Nephron progenitor cell (in vitro differentiated cells): ENCODE data around the gene KRTAP10-4.
A peak's percentile ranks its signal among the peaks of the same experiment; 100 is the strongest.

Experiments
- DNase-seq: peaks from one replicate; pipeline ENCODE4 v3.0.0; 2021
- H3K27ac Mint-ChIP-seq: 2 replicates; pipeline ENCODE4 v1.8.0; 2021; ENCODE audit warnings: mild to moderate bottlenecking, moderate library complexity, mixed read lengths
- H3K27me3 Mint-ChIP-seq: 2 replicates; pipeline ENCODE4 v1.8.0; 2021; ENCODE audit warnings: mild to moderate bottlenecking, low read depth, mixed read lengths; ENCODE audit not compliant: poor library complexity
- H3K36me3 Mint-ChIP-seq: 2 replicates; pipeline ENCODE4 v1.8.0; 2021; ENCODE audit warnings: low read depth, mixed read lengths
- H3K4me1 Mint-ChIP-seq: 2 replicates; pipeline ENCODE4 v1.8.0; 2021; ENCODE audit warnings: mixed read lengths
- H3K4me3 Mint-ChIP-seq: 2 replicates; pipeline ENCODE4 v1.8.0; 2021; ENCODE audit warnings: mild to moderate bottlenecking, moderate library complexity, mixed read lengths
- H3K9me3 Mint-ChIP-seq: 2 replicates; pipeline ENCODE4 v1.8.0; 2021; ENCODE audit warnings: mild to moderate bottlenecking, moderate library complexity, mixed read lengths
- TF ChIP-seq, protein P1 (sequence below): fragments of 200-600 bp; sonication (generic); IDR thresholded peaks from 2 replicates; pipeline ENCODE4 v1.5.0; 2021; ENCODE audit warnings: antibody characterized with exemption

The KRTAP10-4 gene

DNA sequence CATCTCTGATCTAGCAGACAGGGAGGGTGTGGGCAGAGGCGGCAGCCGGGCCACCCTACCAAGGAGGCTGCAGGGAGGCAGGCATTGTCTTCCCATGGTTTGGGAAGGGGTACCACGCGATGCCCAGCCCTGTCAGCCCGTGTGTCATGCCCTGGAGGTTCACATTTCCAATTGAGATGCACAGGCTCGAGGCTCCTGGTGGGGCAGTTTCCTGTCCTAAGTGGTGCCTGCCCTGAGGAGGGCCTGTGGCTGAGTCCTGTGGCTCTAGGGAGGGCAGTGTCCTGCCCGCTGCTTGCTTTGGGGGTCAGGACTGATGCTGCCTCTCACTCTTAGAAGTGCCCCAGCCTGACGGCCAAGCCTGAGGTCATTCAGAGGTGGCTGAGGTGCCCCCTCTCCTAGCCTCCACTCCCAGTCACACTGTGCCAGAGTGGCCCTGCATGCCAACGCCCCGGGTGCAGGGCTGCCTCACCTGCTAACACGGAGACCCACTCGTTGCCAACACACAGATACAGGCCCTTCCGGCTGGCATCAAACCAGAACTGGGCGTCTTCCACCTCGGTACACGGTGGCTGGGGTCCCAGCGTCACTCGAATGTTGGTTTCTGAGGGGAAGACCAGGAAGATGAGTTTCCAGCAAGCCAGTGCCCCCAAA, 45.4 kb upstream of the KRTAP10-4 start:
- H3K4me3 Mint-ChIP-seq, result no peak overlapping the region
- TF ChIP-seq, protein P1, sequence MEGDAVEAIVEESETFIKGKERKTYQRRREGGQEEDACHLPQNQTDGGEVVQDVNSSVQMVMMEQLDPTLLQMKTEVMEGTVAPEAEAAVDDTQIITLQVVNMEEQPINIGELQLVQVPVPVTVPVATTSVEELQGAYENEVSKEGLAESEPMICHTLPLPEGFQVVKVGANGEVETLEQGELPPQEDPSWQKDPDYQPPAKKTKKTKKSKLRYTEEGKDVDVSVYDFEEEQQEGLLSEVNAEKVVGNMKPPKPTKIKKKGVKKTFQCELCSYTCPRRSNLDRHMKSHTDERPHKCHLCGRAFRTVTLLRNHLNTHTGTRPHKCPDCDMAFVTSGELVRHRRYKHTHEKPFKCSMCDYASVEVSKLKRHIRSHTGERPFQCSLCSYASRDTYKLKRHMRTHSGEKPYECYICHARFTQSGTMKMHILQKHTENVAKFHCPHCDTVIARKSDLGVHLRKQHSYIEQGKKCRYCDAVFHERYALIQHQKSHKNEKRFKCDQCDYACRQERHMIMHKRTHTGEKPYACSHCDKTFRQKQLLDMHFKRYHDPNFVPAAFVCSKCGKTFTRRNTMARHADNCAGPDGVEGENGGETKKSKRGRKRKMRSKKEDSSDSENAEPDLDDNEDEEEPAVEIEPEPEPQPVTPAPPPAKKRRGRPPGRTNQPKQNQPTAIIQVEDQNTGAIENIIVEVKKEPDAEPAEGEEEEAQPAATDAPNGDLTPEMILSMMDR, result no peak
- no peaks in the 10 kb centered on the region for H3K9me3 Mint-ChIP-seq
- no peaks in the 10 kb centered on the region for H3K4me1 Mint-ChIP-seq
- no peaks in the 10 kb centered on the region for H3K36me3 Mint-ChIP-seq
- H3K27me3 Mint-ChIP-seq, result peaks cover 11% of the 10 kb centered on the region
- no peak overlapping the region for H3K27ac Mint-ChIP-seq
- DNase-seq, result no peak

DNA sequence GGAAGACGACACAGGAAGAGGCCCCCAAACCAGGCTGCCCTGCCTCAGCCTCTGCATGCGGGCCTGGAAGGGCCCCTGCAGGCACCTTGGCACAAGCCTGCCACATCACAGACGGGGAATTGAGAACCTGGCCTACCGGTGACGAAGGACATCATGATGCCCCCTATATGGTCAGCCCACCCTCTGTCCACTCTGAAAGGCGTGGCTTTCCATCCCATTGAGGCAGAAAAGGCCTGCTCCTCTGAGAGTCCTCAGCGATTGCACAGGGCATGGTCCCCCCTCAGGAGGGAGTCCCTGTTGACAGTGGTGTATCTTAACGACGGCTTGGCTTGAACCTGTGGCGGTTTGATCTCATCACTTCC, 44.9 kb upstream of the KRTAP10-4 start:
- H3K4me1 Mint-ChIP-seq, result no peaks in the 10 kb centered on the region
- no peak for DNase-seq
- H3K4me3 Mint-ChIP-seq, result no peak overlapping the region
- H3K27ac Mint-ChIP-seq, result no peak overlapping the region
- TF ChIP-seq, protein P1, result no peak
- no peaks in the 10 kb centered on the region for H3K36me3 Mint-ChIP-seq
- H3K9me3 Mint-ChIP-seq, result no peaks in the 10 kb centered on the region
- peaks cover 11% of the 10 kb centered on the region for H3K27me3 Mint-ChIP-seq

DNA sequence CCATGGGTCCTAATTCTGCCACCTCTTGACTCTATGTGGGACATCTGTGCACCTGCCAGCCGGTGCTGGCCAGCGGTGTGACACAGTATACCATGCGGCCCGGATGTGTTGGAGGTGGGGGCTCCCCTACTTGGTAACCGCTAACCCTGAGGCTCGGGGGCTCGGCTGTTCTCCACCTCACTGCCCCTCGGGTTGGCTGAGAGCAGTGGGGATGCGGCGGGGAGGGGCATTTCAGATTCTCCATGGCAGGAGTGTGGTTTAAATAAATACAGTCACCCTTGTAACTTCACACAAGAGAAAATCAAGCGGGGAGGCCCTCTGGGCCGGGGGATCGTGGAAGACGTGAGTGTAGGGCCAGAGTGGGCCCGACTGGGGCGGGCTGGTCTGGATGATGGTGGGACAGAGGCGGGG, 44.5 kb upstream of the KRTAP10-4 start:
- Mint-ChIP-seq H3K4me3 (no peak overlapping the region), H3K9me3 (no peaks in the 10 kb centered on the region), H3K36me3 (no peaks in the 10 kb centered on the region), H3K27me3 (peaks cover 11% of the 10 kb centered on the region), H3K4me1 (no peaks in the 10 kb centered on the region), H3K27ac (peak overlapping the region; percentile 31)
- TF ChIP-seq, protein P1, result no peak
- DNase-seq, result no peak

DNA sequence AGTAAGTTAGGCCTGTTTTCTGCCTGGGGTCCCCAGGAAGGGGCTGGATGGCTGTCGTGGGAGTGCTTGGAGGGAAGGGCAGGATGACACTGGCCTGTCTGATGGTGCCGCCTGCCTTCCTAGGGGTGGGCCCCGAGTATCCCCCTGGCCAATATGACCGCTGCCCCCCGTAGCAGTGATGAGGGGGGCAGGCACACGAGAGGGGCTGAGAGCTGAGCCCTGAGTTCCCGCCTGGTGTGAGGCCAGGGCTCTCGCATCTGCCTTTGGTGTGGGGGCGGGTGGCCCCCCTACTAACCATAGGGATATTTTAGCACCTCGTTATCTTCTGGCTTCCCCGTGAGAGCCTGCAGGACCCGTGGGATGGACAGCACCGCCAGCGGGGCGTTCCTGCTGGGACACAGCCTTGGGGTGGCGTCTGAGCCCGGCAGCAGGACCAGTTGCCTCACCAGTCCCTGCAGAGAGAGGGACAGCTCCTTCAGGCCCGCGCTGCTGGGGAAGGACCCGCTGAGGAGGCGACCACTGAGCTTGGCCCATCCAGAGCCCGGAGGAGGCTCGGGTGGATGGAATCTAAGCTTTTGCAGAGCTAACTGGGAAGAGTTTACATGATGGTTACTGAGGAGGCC, 43.9 kb upstream of the KRTAP10-4 start:
- DNase-seq, result no peak
- Mint-ChIP-seq H3K27me3 (peaks cover 11% of the 10 kb centered on the region), H3K4me1 (no peaks in the 10 kb centered on the region), H3K27ac (peak overlapping the region; percentile 31), H3K36me3 (no peaks in the 10 kb centered on the region), H3K4me3 (no peak overlapping the region), H3K9me3 (no peaks in the 10 kb centered on the region)
- TF ChIP-seq, protein P1, result no peak

DNA sequence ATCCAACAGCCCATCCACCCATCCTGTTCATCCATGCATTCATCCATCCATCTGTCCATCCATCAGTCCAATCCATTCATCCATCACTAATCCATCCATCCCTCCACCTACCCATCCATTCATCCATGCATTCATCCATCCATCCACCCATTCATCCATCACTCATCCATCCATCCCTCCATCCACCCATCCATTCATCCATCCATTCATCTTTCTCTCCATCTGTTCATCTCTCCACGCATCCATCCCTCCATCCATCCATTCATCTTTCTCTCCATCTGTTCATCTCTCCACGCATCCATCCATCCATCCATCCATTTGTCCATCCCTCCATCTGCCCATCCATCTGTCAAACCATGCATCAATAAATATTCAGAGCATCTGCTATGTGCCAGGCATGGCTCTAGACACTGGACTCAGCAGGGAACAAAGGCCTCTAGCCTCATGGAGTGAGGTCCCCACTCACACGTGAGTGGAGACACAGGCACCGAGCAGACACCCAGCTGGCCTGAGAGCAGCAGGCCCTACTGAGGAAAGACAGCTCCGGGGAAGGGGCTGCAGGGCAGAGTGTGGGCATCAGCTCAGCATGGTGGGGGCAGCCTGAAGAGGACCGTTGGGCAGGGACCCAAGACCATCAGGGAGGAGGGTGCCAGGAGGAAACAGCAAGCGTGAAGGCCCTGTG, 43.2 kb upstream of the KRTAP10-4 start:
- peak overlapping the region; percentile 89 for H3K27ac Mint-ChIP-seq
- H3K9me3 Mint-ChIP-seq, result no peaks in the 10 kb centered on the region
- TF ChIP-seq, protein P1, result no peak
- peaks cover 11% of the 10 kb centered on the region for H3K27me3 Mint-ChIP-seq
- H3K4me1 Mint-ChIP-seq, result no peaks in the 10 kb centered on the region
- no peak overlapping the region for H3K4me3 Mint-ChIP-seq
- DNase-seq, result no peak
- no peaks in the 10 kb centered on the region for H3K36me3 Mint-ChIP-seq
